HG02884 (cell line): Measurements from ENCODE around the gene ZBTB25.

Experiments
- ATAC-seq: cut with Tn5 transposase; IDR thresholded peaks from one replicate; pipeline ENCODE4 v1.9.1; 2021; ENCODE audit warnings: mild to moderate bottlenecking, moderate library complexity; ENCODE audit not compliant: unreplicated experiment

Gene ZBTB25

GRCh38 chr14:64444984-64445845, 58.4 kb downstream of the ZBTB25 start:
- ATAC-seq, result peak; percentile 88

- no peak for ATAC-seq
Observed at GRCh38 chr14:64444140-64444539, 59.5 kb downstream of the ZBTB25 start.

GRCh38 chr14:64442300-64442988, 61.2 kb downstream of the ZBTB25 start:
- no peak for ATAC-seq

- ATAC-seq, result no peak
Observed at GRCh38 chr14:64440494-64440893, 63.1 kb downstream of the ZBTB25 start.

- ATAC-seq, result no peak
Observed at GRCh38 chr14:64439141-64439540, 64.5 kb downstream of the ZBTB25 start.

- no peak for ATAC-seq
Observed at GRCh38 chr14:64438181-64438841, 65.3 kb downstream of the ZBTB25 start.

GRCh38 chr14:64434528-64434927, 69.1 kb downstream of the ZBTB25 start:
- ATAC-seq, result no peak

GRCh38 chr14:64423987-64424386, 79.7 kb downstream of the ZBTB25 start:
- no peak for ATAC-seq

GRCh38 chr14:64422756-64423155, 80.9 kb downstream of the ZBTB25 start:
- no peak for ATAC-seq

GRCh38 chr14:64422005-64422404, 81.6 kb downstream of the ZBTB25 start:
- ATAC-seq, result no peak

- no peak for ATAC-seq
Observed at GRCh38 chr14:64421166-64421565, 82.5 kb downstream of the ZBTB25 start.

- no peak for ATAC-seq
Observed at GRCh38 chr14:64419003-64419402, 84.6 kb downstream of the ZBTB25 start.

GRCh38 chr14:64417771-64418125, 85.9 kb downstream of the ZBTB25 start:
- ATAC-seq, result no peak

GRCh38 chr14:64417055-64417770, 86.4 kb downstream of the ZBTB25 start:
- no peak for ATAC-seq

GRCh38 chr14:64416348-64416932, 87.2 kb downstream of the ZBTB25 start:
- ATAC-seq, result no peak

GRCh38 chr14:64412237-64412636, 91.4 kb downstream of the ZBTB25 start:
- no peak for ATAC-seq

GRCh38 chr14:64411001-64411400, 92.6 kb downstream of the ZBTB25 start:
- ATAC-seq, result no peak

GRCh38 chr14:64410084-64410774, 93.4 kb downstream of the ZBTB25 start:
- ATAC-seq, result no peak

- peak; percentile 42 for ATAC-seq
Observed at GRCh38 chr14:64409126-64409920, 94.3 kb downstream of the ZBTB25 start.
